Right lobe of liver (tissue), 4 donors: ENCODE measurements around the gene SH3YL1.

ENCODE experiments used
- CTCF ChIP-seq, 4 donors: fragments of 200-600 bp in 3 of 4; fragments of 450-650 bp in 1 of 4; IDR thresholded peaks; one replicate each; pipeline versions ENCODE4 v1.5.1 to v1.8.0; 2016 to 2022; ENCODE audit warnings: antibody characterized with exemption in 4 of 4, mild to moderate bottlenecking in 2 of 4
- POLR2A ChIP-seq: fragments of 450-650 bp; IDR thresholded peaks from one replicate; pipeline ENCODE4 v1.6.1; 2017; ENCODE audit warnings: antibody characterized with exemption, mild to moderate bottlenecking
- donor health status: DM: no; HTN: no; CAD: no.
- donor health status: DM: no; HTN: no; CAD: no.
- donor health status: DM: no; HTN: yes; CAD: no.

GRCh38 chr2:270861-271260 lies 7.0 kb upstream of the SH3YL1 start:
- TF ChIP-seq POLR2A (no peak), CTCF (IDR thresholded peaks at IDR 0.05) (no peak)
